OCI-LY7 (cell line): ENCODE results near the gene ACTA2.

Experiments
- EZH2phosphoT487 ChIP-seq: fragments of 200-600 bp; sonication (generic); IDR thresholded peaks from 2 replicates; pipeline ENCODE4 v1.6.1; 2018; ENCODE audit warnings: low read depth, borderline replicate concordance, mild to moderate bottlenecking, mixed run types, antibody characterized with exemption, low read length, moderate library complexity, mixed read lengths
- TF ChIP-seq, protein P1 (sequence below): fragments of 200-600 bp; sonication (generic); conservative IDR thresholded peaks from 2 replicates; pipeline ENCODE4 v1.5.1; 2014; ENCODE audit warnings: mild to moderate bottlenecking, antibody characterized with exemption, low read length, moderate library complexity, mixed read lengths

DNA sequence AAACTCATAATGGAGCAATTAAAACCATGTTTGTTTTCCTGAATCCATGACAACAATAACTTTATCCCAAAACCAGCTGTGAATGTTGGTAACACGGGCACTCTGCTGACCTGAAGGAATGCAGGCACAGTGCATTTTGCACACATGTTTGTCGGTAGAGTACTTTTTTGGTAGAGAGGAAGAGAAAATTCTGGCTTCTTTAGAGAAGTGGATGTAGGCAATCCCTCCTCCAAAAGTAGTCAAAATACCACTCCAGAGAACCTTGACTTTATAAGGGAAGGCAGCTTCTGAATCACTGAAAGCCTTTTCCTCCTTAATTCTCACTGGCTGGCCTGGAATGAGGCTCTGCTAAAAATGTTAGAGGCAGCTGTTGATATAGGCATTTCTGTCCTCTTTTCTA lies 15.8 kb upstream of the ACTA2 start:
- TF ChIP-seq EZH2phosphoT487, result no peak
- TF ChIP-seq, protein P1, sequence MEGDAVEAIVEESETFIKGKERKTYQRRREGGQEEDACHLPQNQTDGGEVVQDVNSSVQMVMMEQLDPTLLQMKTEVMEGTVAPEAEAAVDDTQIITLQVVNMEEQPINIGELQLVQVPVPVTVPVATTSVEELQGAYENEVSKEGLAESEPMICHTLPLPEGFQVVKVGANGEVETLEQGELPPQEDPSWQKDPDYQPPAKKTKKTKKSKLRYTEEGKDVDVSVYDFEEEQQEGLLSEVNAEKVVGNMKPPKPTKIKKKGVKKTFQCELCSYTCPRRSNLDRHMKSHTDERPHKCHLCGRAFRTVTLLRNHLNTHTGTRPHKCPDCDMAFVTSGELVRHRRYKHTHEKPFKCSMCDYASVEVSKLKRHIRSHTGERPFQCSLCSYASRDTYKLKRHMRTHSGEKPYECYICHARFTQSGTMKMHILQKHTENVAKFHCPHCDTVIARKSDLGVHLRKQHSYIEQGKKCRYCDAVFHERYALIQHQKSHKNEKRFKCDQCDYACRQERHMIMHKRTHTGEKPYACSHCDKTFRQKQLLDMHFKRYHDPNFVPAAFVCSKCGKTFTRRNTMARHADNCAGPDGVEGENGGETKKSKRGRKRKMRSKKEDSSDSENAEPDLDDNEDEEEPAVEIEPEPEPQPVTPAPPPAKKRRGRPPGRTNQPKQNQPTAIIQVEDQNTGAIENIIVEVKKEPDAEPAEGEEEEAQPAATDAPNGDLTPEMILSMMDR, result no peak
